Activated CD4-positive, alpha-beta memory T cell treated with anti-CD3 and anti-CD28 coated beads for 36 hours (primary cell): Measurements from ENCODE around the gene FRY. TPM values are rescaled to one million over a fixed set of nuclear protein-coding genes. Genes with fewer than 3 reads are reported as not detected.
"Not testable (repeated sequence)": the region's sequence is repeated elsewhere in the genome, so short reads cannot be mapped to it uniquely, and the experiment has no call there.

Experiments used
- CTCF ChIA-PET: fragments of 350-600 bp; sonication (Branson Sonifier 250); formaldehyde crosslinking; loops from one replicate; lab custom pipeline; 2021; ENCODE audit warnings: antibody characterized with exemption, inconsistent platforms; lab: Charles Lee
- POLR2A ChIA-PET: fragments of 350-600 bp; sonication (Branson Sonifier 250); formaldehyde crosslinking; loops from one replicate; lab custom pipeline; 2021; ENCODE audit warnings: antibody characterized with exemption; lab: Charles Lee
- DNase-seq: peaks from one replicate; pipeline ENCODE4 v3.0.0-alpha.2; 2020
- H3K27ac Mint-ChIP-seq: one replicate; pipeline ENCODE4 v1.8.0; 2021; ENCODE audit warnings: mixed read lengths
- H3K27me3 Mint-ChIP-seq: one replicate; pipeline ENCODE4 v1.8.0; 2021; ENCODE audit warnings: mixed read lengths
- H3K36me3 Mint-ChIP-seq: one replicate; pipeline ENCODE4 v1.8.0; 2021; ENCODE audit warnings: mixed read lengths
- H3K4me1 Mint-ChIP-seq: one replicate; pipeline ENCODE4 v1.8.0; 2021; ENCODE audit warnings: low read depth, mixed read lengths
- H3K4me3 Mint-ChIP-seq: one replicate; pipeline ENCODE4 v1.8.0; 2021; ENCODE audit warnings: mild to moderate bottlenecking, mixed read lengths
- H3K9me3 Mint-ChIP-seq: one replicate; pipeline ENCODE4 v1.8.0; 2021; ENCODE audit warnings: mixed read lengths
- intact Hi-C: fragments of 100-400 bp; cut with micrococcal nuclease; formaldehyde crosslinking; loops from one replicate; pipeline ENCODE4 v1.15.1; 2023
- total RNA-seq, 2 experiments: library from RNA; stranded (reverse); gene quantifications; one replicate each; pipeline ENCODE4 v1.2.3, GENCODE V29; 2021

The FRY gene
- 1 to 10 TPM; 4.4 to 5.3 TPM for total RNA-seq

DNA sequence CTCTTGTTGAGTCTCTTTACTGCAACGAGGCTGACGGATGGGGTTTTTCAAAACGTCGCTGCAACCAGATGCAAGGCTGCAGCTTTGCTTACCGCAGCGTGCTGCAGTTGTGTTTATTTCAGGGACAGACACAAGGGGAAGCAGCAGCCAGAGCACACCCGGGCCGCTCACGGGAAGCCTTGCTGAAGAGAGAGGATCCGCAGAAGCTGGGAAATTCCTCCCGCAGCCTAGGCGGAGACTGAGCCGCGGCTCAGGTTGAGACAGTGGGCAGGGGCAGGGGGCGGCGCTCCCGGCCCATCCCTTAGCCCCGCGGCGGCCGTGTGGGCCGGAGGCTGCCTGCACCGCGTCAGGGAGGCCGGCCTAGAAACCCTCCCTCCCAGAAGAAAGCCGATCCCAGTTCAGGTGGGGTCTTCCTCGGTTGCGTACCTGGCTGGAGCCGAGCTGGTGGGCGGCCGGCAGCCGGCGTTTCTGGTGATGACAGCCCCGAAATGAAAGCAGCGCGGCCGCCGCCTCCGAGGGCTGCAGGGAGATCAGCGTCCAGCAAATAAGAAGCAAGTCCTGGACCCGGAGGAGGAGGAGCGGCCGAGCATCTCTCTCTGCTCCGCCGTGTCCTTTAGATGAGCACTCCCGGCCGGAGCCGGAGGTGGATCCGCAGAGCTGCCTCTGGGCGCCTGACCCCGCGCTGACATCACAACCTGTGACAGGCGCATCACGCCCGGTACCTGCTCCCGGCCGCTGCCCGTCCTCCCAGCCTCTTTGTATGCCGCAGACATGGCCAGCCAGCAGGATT is at the start of gene FRY:
FRY (plus strand) TSS at position 750 of the 790 bp plus-strand sequence; CDS start at position 772, 22 bp downstream.
- CTCF ChIA-PET, result interaction anchor here (0.7 to 2.9 kb wide), 5 partner anchors 8 to 188 kb away, joined by 3 to 11 read pairs (median 4); no protein-coding TSS in a partner anchor
- Mint-ChIP-seq H3K4me3 (peak within 1 kb of the TSS; percentile 88), H3K36me3 (no peaks in the 10 kb centered on the region), H3K27ac (peak within 1 kb of the TSS; percentile 53), H3K27me3 (peaks cover 4% of the 10 kb centered on the region), H3K9me3 (no peaks in the 10 kb centered on the region), H3K4me1 (peaks cover 25% of the 10 kb centered on the region)
- intact Hi-C loops, result loop anchor here (2.0 kb wide), 3 partner anchors 16 to 278 kb away; no protein-coding TSS in a partner anchor
- DNase-seq, result peak; percentile 69
- POLR2A ChIA-PET, result interaction anchor here (1.0 to 1.7 kb wide), 2 partner anchors 10 to 17 kb away, joined by 3 to 4 read pairs; no protein-coding TSS in a partner anchor

- H3K9me3 Mint-ChIP-seq, result no peaks in the 10 kb centered on the region
- no peaks in the 10 kb centered on the region for H3K27me3 Mint-ChIP-seq
- no peak overlapping the region for H3K27ac Mint-ChIP-seq
- DNase-seq, result no peak
- POLR2A ChIA-PET, result no interaction called here
- CTCF ChIA-PET, result no interaction called here
- H3K36me3 Mint-ChIP-seq, result no peaks in the 10 kb centered on the region
- intact Hi-C loops, result no loop called here
- no peak overlapping the region for H3K4me3 Mint-ChIP-seq
- H3K4me1 Mint-ChIP-seq, result no peaks in the 10 kb centered on the region
Observed at GRCh38 chr13:31982124-31982523, 49.5 kb upstream of the FRY start.

DNA sequence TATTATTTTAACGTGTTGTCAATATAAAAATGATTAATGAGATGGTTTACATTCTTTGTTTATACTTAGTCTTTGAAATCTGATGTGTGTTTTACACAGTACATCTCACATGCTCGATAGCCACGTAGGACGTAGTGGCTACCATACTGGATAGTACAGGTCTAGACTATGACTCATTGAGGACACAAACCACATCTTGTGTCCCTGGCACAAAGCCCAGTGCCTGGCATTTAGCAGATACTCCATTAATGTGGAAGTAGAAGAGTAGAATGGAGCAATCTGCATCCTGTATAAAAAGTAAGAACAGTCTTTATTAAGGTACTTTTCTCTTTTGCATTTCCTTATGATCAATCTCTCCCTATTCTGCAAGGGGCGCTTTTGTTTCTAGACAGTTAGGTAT is 49.0 kb upstream of the FRY start:
- Mint-ChIP-seq H3K36me3 (no peaks in the 10 kb centered on the region), H3K9me3 (no peaks in the 10 kb centered on the region), H3K27ac (no peak overlapping the region), H3K4me3 (no peak overlapping the region), H3K27me3 (no peaks in the 10 kb centered on the region), H3K4me1 (no peaks in the 10 kb centered on the region)
- POLR2A ChIA-PET, result no interaction called here
- DNase-seq, result no peak
- intact Hi-C loops, result no loop called here
- CTCF ChIA-PET, result no interaction called here

GRCh38 chr13:31983696-31984095 is 47.9 kb upstream of the FRY start:
- POLR2A ChIA-PET, H3K4me1 Mint-ChIP-seq, H3K4me3 Mint-ChIP-seq, DNase-seq, H3K27ac Mint-ChIP-seq, H3K27me3 Mint-ChIP-seq, CTCF ChIA-PET, H3K9me3 Mint-ChIP-seq, H3K36me3 Mint-ChIP-seq, intact Hi-C loops: not testable (repeated sequence)

- CTCF ChIA-PET, POLR2A ChIA-PET, H3K9me3 Mint-ChIP-seq, H3K27me3 Mint-ChIP-seq, DNase-seq, intact Hi-C loops, H3K4me3 Mint-ChIP-seq, H3K27ac Mint-ChIP-seq, H3K4me1 Mint-ChIP-seq, H3K36me3 Mint-ChIP-seq: not testable (repeated sequence)
Observed at GRCh38 chr13:31984388-31984787, 47.2 kb upstream of the FRY start.

GRCh38 chr13:31986676-31987470 is 44.7 kb upstream of the FRY start:
- H3K36me3 Mint-ChIP-seq, result peaks cover 2% of the 10 kb centered on the region
- POLR2A ChIA-PET, result no interaction called here
- intact Hi-C loops, result no loop called here
- no peaks in the 10 kb centered on the region for H3K27me3 Mint-ChIP-seq
- no peak overlapping the region for H3K27ac Mint-ChIP-seq
- CTCF ChIA-PET, result interaction anchor here (1.5 kb wide), 1 partner anchor 15 kb away, joined by 3 read pairs; no protein-coding TSS in a partner anchor
- no peaks in the 10 kb centered on the region for H3K9me3 Mint-ChIP-seq
- H3K4me3 Mint-ChIP-seq, result no peak overlapping the region
- no peaks in the 10 kb centered on the region for H3K4me1 Mint-ChIP-seq
- no peak for DNase-seq

- CTCF ChIA-PET, result interaction anchor here (1.1 kb wide), 1 partner anchor 177 kb away, joined by 3 read pairs; no protein-coding TSS in a partner anchor
- intact Hi-C loops, result no loop called here
- POLR2A ChIA-PET, result no interaction called here
Observed at GRCh38 chr13:31987535-31988170, 43.9 kb upstream of the FRY start.

DNA sequence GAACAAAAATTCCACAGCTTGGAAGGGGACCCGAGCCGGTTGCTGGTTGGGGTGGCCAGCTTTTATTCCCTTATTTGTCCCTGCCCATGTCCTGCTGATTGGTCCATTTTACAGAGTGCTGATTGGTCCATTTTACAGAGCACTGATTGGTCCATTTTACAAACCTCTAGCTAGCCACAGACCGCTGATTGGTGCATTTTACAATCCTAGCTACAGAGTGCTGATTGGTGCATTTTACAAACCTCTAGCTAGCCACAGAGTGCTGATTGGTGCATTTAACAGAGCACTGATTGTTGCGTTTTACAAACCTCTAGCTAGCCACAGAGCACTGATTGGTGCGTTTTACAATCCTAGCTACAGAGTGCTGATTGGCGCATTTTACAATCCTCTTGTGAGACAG is 37.2 kb upstream of the FRY start:
- H3K4me3 Mint-ChIP-seq, H3K9me3 Mint-ChIP-seq, intact Hi-C loops, POLR2A ChIA-PET, H3K27me3 Mint-ChIP-seq, DNase-seq, H3K27ac Mint-ChIP-seq, H3K36me3 Mint-ChIP-seq, H3K4me1 Mint-ChIP-seq: not testable (repeated sequence)
- CTCF ChIA-PET, result interaction anchor here (0.9 kb wide), 1 partner anchor 85 kb away, joined by 3 read pairs; no protein-coding TSS in a partner anchor

More at GRCh38 chr13:31987535-31988170, 43.9 kb upstream of the FRY start:
- no peaks in the 10 kb centered on the region for H3K9me3 Mint-ChIP-seq
- DNase-seq, result no peak
- no peak overlapping the region for H3K27ac Mint-ChIP-seq
- no peak overlapping the region for H3K4me3 Mint-ChIP-seq
- H3K4me1 Mint-ChIP-seq, result no peaks in the 10 kb centered on the region
- H3K27me3 Mint-ChIP-seq, result no peaks in the 10 kb centered on the region
- H3K36me3 Mint-ChIP-seq, result peaks cover 2% of the 10 kb centered on the region

DNA sequence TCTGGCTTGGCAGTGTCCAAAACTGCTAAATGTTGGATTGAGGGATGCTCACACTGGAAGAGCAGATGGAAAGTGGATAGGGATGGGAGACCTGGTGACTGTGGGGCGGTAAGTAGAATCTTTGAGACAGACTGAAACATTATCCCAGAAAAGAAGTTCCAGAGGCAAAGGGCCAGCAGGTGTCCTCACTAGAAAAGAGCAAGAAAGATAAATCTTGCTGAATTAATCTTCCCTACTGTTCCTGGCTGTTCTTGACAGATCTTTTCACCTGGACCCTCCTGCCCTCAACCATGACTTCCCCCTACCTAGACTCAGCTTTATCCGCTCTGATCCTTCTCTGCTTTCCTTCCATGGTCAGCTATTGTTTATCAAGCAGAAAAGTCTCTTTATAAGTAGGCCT is 35.0 kb upstream of the FRY start:
- Mint-ChIP-seq H3K27ac (no peak overlapping the region), H3K9me3 (no peaks in the 10 kb centered on the region), H3K36me3 (peaks cover 2% of the 10 kb centered on the region), H3K4me3 (no peak overlapping the region), H3K27me3 (no peaks in the 10 kb centered on the region), H3K4me1 (no peaks in the 10 kb centered on the region)
- POLR2A ChIA-PET, result no interaction called here
- intact Hi-C loops, result no loop called here
- CTCF ChIA-PET, result no interaction called here
- DNase-seq, result no peak

DNA sequence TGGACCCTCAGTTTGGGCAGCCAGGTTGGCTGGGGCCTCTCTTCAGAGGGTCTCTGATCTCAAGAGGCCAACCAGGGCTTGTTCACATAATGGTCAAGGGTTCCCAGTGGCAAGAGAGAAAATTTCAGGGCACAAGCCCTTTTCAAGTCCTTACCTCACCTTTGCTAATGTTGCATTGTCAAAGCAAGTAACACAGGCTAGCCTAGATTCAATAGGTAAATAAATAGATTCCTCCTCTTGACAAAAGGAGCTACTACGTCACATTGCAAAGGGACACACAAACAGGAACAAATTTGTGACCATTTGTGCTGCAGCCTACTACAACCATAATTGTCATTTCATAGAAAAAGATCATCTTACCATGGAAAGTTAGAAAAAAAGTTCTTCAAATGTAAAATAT is 33.9 kb upstream of the FRY start:
- Mint-ChIP-seq H3K27me3 (no peaks in the 10 kb centered on the region), H3K36me3 (no peaks in the 10 kb centered on the region), H3K9me3 (no peaks in the 10 kb centered on the region), H3K27ac (no peak overlapping the region), H3K4me1 (no peaks in the 10 kb centered on the region), H3K4me3 (no peak overlapping the region)
- POLR2A ChIA-PET, result no interaction called here
- DNase-seq, result no peak
- intact Hi-C loops, result no loop called here
- CTCF ChIA-PET, result interaction anchor here (0.7 to 1.0 kb wide), 3 partner anchors 30 to 167 kb away, joined by 3 to 4 read pairs (median 3); no protein-coding TSS in a partner anchor

- intact Hi-C loops, result no loop called here
- Mint-ChIP-seq H3K4me3 (no peak overlapping the region), H3K9me3 (no peaks in the 10 kb centered on the region), H3K36me3 (no peaks in the 10 kb centered on the region), H3K27ac (no peak overlapping the region), H3K27me3 (no peaks in the 10 kb centered on the region), H3K4me1 (no peaks in the 10 kb centered on the region)
- no peak for DNase-seq
- ChIA-PET CTCF (interaction anchor here (0.7 to 1.0 kb wide), 3 partner anchors 30 to 167 kb away, joined by 3 to 4 read pairs (median 3); no protein-coding TSS in a partner anchor), POLR2A (no interaction called here)
Observed at GRCh38 chr13:31998131-31998530, 33.4 kb upstream of the FRY start.
